HEK293 (cell line): ENCODE data around the gene MRS2.

Experiments
- BCL6B ChIP-seq: fragments of 450-650 bp; formaldehyde crosslinking; IDR thresholded peaks from 2 replicates; pipeline ENCODE4 v1.5.1; 2017; ENCODE audit warnings: missing biosample characterization, missing genetic modification characterization
- SCRT1 ChIP-seq: fragments of 450-650 bp; formaldehyde crosslinking; IDR thresholded peaks from 2 replicates; pipeline ENCODE4 v1.5.1; 2016; ENCODE audit warnings: missing biosample characterization, missing genetic modification characterization, borderline replicate concordance
- ZNF10 ChIP-seq: fragments of 450-650 bp; formaldehyde crosslinking; IDR thresholded peaks from 2 replicates; pipeline ENCODE4 v1.5.1; 2017; ENCODE audit warnings: missing biosample characterization, missing genetic modification characterization
- ZNF155 ChIP-seq: fragments of 450-650 bp; formaldehyde crosslinking; IDR thresholded peaks from 2 replicates; pipeline ENCODE4 v1.5.1; 2016; ENCODE audit warnings: missing biosample characterization, missing genetic modification characterization
- ZNF785 ChIP-seq: fragments of 450-650 bp; formaldehyde crosslinking; IDR thresholded peaks from 2 replicates; pipeline ENCODE4 v1.5.1; 2016; ENCODE audit warnings: missing biosample characterization, missing genetic modification characterization
- ZNF830 ChIP-seq: fragments of 450-650 bp; IDR thresholded peaks from 2 replicates; pipeline ENCODE4 v1.5.0; 2018; ENCODE audit warnings: missing biosample characterization, missing genetic modification characterization, low read depth, mild to moderate bottlenecking, moderate library complexity
- TF ChIP-seq, protein P1 (sequence below): fragments of 450-650 bp; formaldehyde crosslinking; IDR thresholded peaks from 2 replicates; pipeline ENCODE4 v1.5.1; 2016; ENCODE audit warnings: missing biosample characterization, missing genetic modification characterization
- TF ChIP-seq, protein P2 (sequence below): fragments of 450-650 bp; formaldehyde crosslinking; IDR thresholded peaks from 2 replicates; pipeline ENCODE4 v1.5.1; 2016; ENCODE audit warnings: missing biosample characterization, missing genetic modification characterization

GRCh38 chr6:24454452-24454851 lies 51.7 kb downstream of the MRS2 start:
- TF ChIP-seq, protein P1, sequence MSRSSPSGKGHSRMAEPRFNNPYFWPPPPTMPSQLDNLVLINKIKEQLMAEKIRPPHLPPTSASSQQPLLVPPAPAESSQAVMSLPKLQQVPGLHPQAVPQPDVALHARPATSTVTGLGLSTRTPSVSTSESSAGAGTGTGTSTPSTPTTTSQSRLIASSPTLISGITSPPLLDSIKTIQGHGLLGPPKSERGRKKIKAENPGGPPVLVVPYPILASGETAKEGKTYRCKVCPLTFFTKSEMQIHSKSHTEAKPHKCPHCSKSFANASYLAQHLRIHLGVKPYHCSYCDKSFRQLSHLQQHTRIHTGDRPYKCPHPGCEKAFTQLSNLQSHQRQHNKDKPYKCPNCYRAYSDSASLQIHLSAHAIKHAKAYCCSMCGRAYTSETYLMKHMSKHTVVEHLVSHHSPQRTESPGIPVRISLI (tag by site-specific recombination) = no peak
- no peak for TF ChIP-seq SCRT1 (tag by site-specific recombination)
- TF ChIP-seq BCL6B (tag by site-specific recombination) = no peak
- TF ChIP-seq, protein P2, sequence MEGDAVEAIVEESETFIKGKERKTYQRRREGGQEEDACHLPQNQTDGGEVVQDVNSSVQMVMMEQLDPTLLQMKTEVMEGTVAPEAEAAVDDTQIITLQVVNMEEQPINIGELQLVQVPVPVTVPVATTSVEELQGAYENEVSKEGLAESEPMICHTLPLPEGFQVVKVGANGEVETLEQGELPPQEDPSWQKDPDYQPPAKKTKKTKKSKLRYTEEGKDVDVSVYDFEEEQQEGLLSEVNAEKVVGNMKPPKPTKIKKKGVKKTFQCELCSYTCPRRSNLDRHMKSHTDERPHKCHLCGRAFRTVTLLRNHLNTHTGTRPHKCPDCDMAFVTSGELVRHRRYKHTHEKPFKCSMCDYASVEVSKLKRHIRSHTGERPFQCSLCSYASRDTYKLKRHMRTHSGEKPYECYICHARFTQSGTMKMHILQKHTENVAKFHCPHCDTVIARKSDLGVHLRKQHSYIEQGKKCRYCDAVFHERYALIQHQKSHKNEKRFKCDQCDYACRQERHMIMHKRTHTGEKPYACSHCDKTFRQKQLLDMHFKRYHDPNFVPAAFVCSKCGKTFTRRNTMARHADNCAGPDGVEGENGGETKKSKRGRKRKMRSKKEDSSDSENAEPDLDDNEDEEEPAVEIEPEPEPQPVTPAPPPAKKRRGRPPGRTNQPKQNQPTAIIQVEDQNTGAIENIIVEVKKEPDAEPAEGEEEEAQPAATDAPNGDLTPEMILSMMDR (tag by site-specific recombination) = no peak
- no peak for TF ChIP-seq ZNF10 (tag by site-specific recombination)
- TF ChIP-seq ZNF785 (tag by site-specific recombination) = no peak
- no peak for TF ChIP-seq ZNF155 (tag by site-specific recombination)
- TF ChIP-seq ZNF830 = no peak
